GM12878 (cell line): ENCODE data around the gene VN1R5. TPM values are rescaled to one million over a fixed set of nuclear protein-coding genes. Genes with fewer than 3 reads are reported as not detected.

Experiments
- BCL11A ChIP-seq: IDR thresholded peaks from 2 replicates; pipeline ENCODE4 v1.6.1; 2011; ENCODE audit warnings: low read depth, low read length
- BMI1 ChIP-seq: fragments of 450-650 bp; IDR thresholded peaks from 2 replicates; pipeline ENCODE4 v1.6.1; 2016; ENCODE audit warnings: mild to moderate bottlenecking, moderate library complexity, borderline replicate concordance
- BRCA1 ChIP-seq: IDR thresholded peaks from 2 replicates; pipeline ENCODE4 v1.6.1; 2011; ENCODE audit warnings: low read depth, low read length, improper control_type of control experiment
- CBX3 ChIP-seq: fragments of 200-600 bp; sonication (generic); IDR thresholded peaks from 2 replicates; pipeline ENCODE4 v1.6.1; 2016; ENCODE audit warnings: low read depth, borderline replicate concordance
- CHD2 ChIP-seq: IDR thresholded peaks from 2 replicates; pipeline ENCODE4 v1.6.1; 2011; ENCODE audit warnings: low read depth, low read length, improper control_type of control experiment, borderline replicate concordance
- E2F4 ChIP-seq: IDR thresholded peaks from 2 replicates; pipeline ENCODE4 v1.6.1; 2012; ENCODE audit warnings: low read depth, low read length, improper control_type of control experiment
- E2F8 ChIP-seq: fragments of 450-650 bp; IDR thresholded peaks from 2 replicates; pipeline ENCODE4 v1.6.1; 2018; ENCODE audit warnings: mild to moderate bottlenecking, low read depth, moderate library complexity; ENCODE audit not compliant: partially characterized antibody
- ESRRA ChIP-seq: IDR thresholded peaks from 2 replicates; pipeline ENCODE4 v1.6.1; 2012; ENCODE audit warnings: mild to moderate bottlenecking, low read length, improper control_type of control experiment
- EZH2 ChIP-seq: IDR thresholded peaks from 2 replicates; pipeline ENCODE4 v1.6.1; 2012; ENCODE audit warnings: low read depth, mild to moderate bottlenecking, control low read depth, inconsistent platforms, low read length, borderline replicate concordance; ENCODE audit not compliant: control insufficient read depth
- HDAC6 ChIP-seq: fragments of 200-600 bp; sonication (generic); IDR thresholded peaks from one replicate; pipeline ENCODE4 v1.8.0; 2017; ENCODE audit warnings: antibody characterized with exemption; ENCODE audit not compliant: unreplicated experiment
- IKZF2 ChIP-seq, 2 experiments: fragments of 450-650 bp; IDR thresholded peaks; 2 replicates each; pipeline ENCODE4 v1.6.1; 2017; ENCODE audit warnings: mild to moderate bottlenecking in 2 of 2, moderate library complexity in 2 of 2
- IRF5 ChIP-seq: fragments of 450-650 bp; IDR thresholded peaks from 2 replicates; pipeline ENCODE4 v1.6.1; 2017; ENCODE audit warnings: borderline replicate concordance
- KLF5 ChIP-seq: fragments of 450-650 bp; IDR thresholded peaks from 2 replicates; pipeline ENCODE4 v1.6.1; 2014; ENCODE audit warnings: mild to moderate bottlenecking; ENCODE audit not compliant: partially characterized antibody
- MTA2 ChIP-seq: fragments of 450-650 bp; IDR thresholded peaks from 2 replicates; pipeline ENCODE4 v1.6.1; 2016; ENCODE audit warnings: low read depth, mild to moderate bottlenecking, moderate library complexity
- MTA3 ChIP-seq: IDR thresholded peaks from 2 replicates; pipeline ENCODE4 v1.6.1; 2012; ENCODE audit warnings: low read length, inconsistent platforms, borderline replicate concordance
- POU2F2 ChIP-seq: IDR thresholded peaks from 3 replicates; pipeline ENCODE4 v1.6.1; 2011; ENCODE audit warnings: low read depth, mild to moderate bottlenecking, low read length, borderline replicate concordance
- RAD51 ChIP-seq: fragments of 450-650 bp; IDR thresholded peaks from 2 replicates; pipeline ENCODE4 v1.6.1; 2016; ENCODE audit warnings: moderate library complexity, mild to moderate bottlenecking, inconsistent platforms
- SPI1 ChIP-seq: IDR thresholded peaks from 2 replicates; pipeline ENCODE4 v1.6.1; 2011; ENCODE audit warnings: low read depth, mild to moderate bottlenecking, low read length, moderate library complexity, borderline replicate concordance; ENCODE audit not compliant: insufficient read depth
- WRNIP1 ChIP-seq: IDR thresholded peaks from 2 replicates; pipeline ENCODE4 v1.6.1; 2011; ENCODE audit warnings: low read depth, low read length, improper control_type of control experiment, borderline replicate concordance
- ZNF217 ChIP-seq: fragments of 450-650 bp; IDR thresholded peaks from 2 replicates; pipeline ENCODE4 v1.6.1; 2017; ENCODE audit warnings: antibody characterized with exemption, mild to moderate bottlenecking
- ZNF384 ChIP-seq: IDR thresholded peaks from 2 replicates; pipeline ENCODE4 v1.6.1; 2012; ENCODE audit warnings: low read depth, mild to moderate bottlenecking, low read length, improper control_type of control experiment, borderline replicate concordance
- ZNF592 ChIP-seq: fragments of 450-650 bp; IDR thresholded peaks from 2 replicates; pipeline ENCODE4 v1.6.1; 2017; ENCODE audit warnings: mild to moderate bottlenecking, moderate library complexity
- ZSCAN29 ChIP-seq: fragments of 450-650 bp; IDR thresholded peaks from 2 replicates; pipeline ENCODE4 v1.6.1; 2017; ENCODE audit warnings: mild to moderate bottlenecking, moderate library complexity
- polyA plus RNA-seq, 11 experiments: library from polyadenylated mRNA; depleted of rRNA in 4 of 11; unstranded in 6 of 11; stranded (reverse) in 5 of 11; fragments of >200 nt; fragmentation: Nextera tagmentation in 4 of 11; fragmentation: Illumina TruSeq in 1 of 11; extraction: Ambion mirVana in 4 of 11; extraction: Trizol in 1 of 11; gene quantifications; 1 replicate in 1 of 11; 2 replicates in 10 of 11; pipeline versions ENCODE4 v1.2.1 to v1.2.3, GENCODE V29; 2011 to 2016; ENCODE audit warnings: inconsistent platforms in 2 of 11, missing spikeins in 2 of 11, low read depth in 1 of 11
- total RNA-seq, 4 experiments: library from RNA; depleted of rRNA in 3 of 4; stranded (reverse); fragments of >200 nt in 3 of 4; fragmentation: Illumina TruSeq in 1 of 4; extraction: Trizol in 1 of 4; gene quantifications; 2 replicates each; pipeline versions ENCODE4 v1.2.1 to v1.2.3, GENCODE V29; 2013 to 2021

VN1R5 gene
- total and polyA plus RNA-seq, 10 of the 15 experiments (the other 5 are each of a cell fraction or from before 2014, with no cell fraction given) = not detected

- TF ChIP-seq E2F8 (no peak), SPI1 (no peak), ZSCAN29 (no peak), MTA2 (peak; percentile 94), ESRRA (no peak), POU2F2 (peak; percentile 39; the same call in 1 of the 3 replicates), CHD2 (peak; percentile 50; the same call in 1 of the 2 replicates), KLF5 (no peak), BCL11A (peak; percentile 81), E2F4 (no peak), CBX3 (no peak), IKZF2 (IDR thresholded peaks at IDR 0.05) (peak; percentile 75 to 81; a peak in 3 of 4 replicates), ZNF592 (peak; percentile 76; the same call in 1 of the 2 replicates), IRF5 (no peak), BMI1 (0 out of 2 replicates have a peak, but pooled peaks have one; percentile 63), EZH2 (no peak), ZNF384 (no peak), ZNF217 (peak; percentile 80; the same call in 1 of the 2 replicates), BRCA1 (no peak), WRNIP1 (no peak), MTA3 (no peak; the same call in 1 of the 2 replicates), HDAC6 (no peak), RAD51 (peak; percentile 49; the same call in 1 of the 2 replicates)
Observed at GRCh38 chr1:247212012-247212411, 43.9 kb upstream of the VN1R5 start (continued).
